Measurements from ENCODE around the gene FFAR3. TPM values are rescaled to one million over a fixed set of nuclear protein-coding genes. Genes with fewer than 3 reads are reported as not detected.

FFAR3 gene
- total and polyA plus RNA-seq, 2 of the 8 experiments (the other 6 are each of a cell fraction or from before 2014, with no cell fraction given), result not detected

GRCh38 chr19:35409191-35409590 lies 50.9 kb downstream of the FFAR3 start:
- Histone ChIP-seq H3K14ac (ENCODE audit: insufficient read length) (no peak overlapping the region), H4K91ac (replicated peaks; ENCODE audit: insufficient read length, low read length) (no peak overlapping the region), H4K8ac (ENCODE audit: extremely low read depth, insufficient read depth, low read length) (no peak overlapping the region), H3K79me1 (ENCODE audit: low read depth, low read length) (no peaks in the 10 kb centered on the region), H3K4me3 (ENCODE audit: extremely low read depth in 1 of 4, insufficient read depth in 2 of 4, low read depth in 3 of 4, low read length in 4 of 4) (no peak overlapping the region), H3K9ac (replicated peaks in 1 of 4; ENCODE audit: extremely low read depth in 1 of 4, low read depth in 3 of 4, low read length in 3 of 4) (no peak overlapping the region), H3K56ac (replicated peaks; ENCODE audit: insufficient read length, low read depth, low read length) (no peak overlapping the region), H3K27me3 (replicated peaks in 1 of 4; ENCODE audit: control insufficient read depth in 3 of 4, extremely low read depth in 1 of 4, insufficient read depth in 3 of 4, low read length in 3 of 4) (no peaks in the 10 kb centered on the region), H3K79me2 (ENCODE audit: control insufficient read depth in 1 of 2, insufficient read depth in 2 of 2, low read length in 2 of 2) (no peaks in the 10 kb centered on the region), H3K4me2 (ENCODE audit: insufficient read depth in 1 of 2, low read depth in 2 of 2, low read length in 2 of 2) (no peak overlapping the region), H3K4ac (replicated peaks; ENCODE audit: insufficient read length, low read depth, low read length) (no peak overlapping the region), H3K23ac (ENCODE audit: insufficient read length) (no peak overlapping the region), H3K36me3 (ENCODE audit: control insufficient read depth in 2 of 4, insufficient read depth in 4 of 4, low read length in 3 of 4) (no peaks in the 10 kb centered on the region), H2BK12ac (ENCODE audit: low read depth, low read length) (no peak overlapping the region), H4K5ac (ENCODE audit: insufficient read length, low read depth, low read length) (no peak overlapping the region), H3K9me3 (ENCODE audit: insufficient read depth in 2 of 2, low read depth in 1 of 2, low read length in 1 of 2) (no peaks in the 10 kb centered on the region), H2BK20ac (ENCODE audit: low read length) (no peak overlapping the region), H2BK15ac (ENCODE audit: low read length) (no peak overlapping the region), H4K20me1 (replicated peaks in 1 of 2; ENCODE audit: control insufficient read depth in 1 of 2, insufficient read depth in 2 of 2, low read length in 2 of 2) (no peaks in the 10 kb centered on the region), H3K4me1 (replicated peaks in 1 of 4; ENCODE audit: control insufficient read depth in 3 of 4, insufficient read depth in 4 of 4, low read length in 3 of 4) (no peaks in the 10 kb centered on the region), H2AK5ac (ENCODE audit: low read depth, low read length) (no peak overlapping the region), H3K18ac (ENCODE audit: extremely low read depth, low read length) (no peak overlapping the region), H3K23me2 (ENCODE audit: low read depth, low read length) (no peaks in the 10 kb centered on the region), H2AFZ (ENCODE audit: low read length) (no peak overlapping the region), H2BK120ac (replicated peaks; ENCODE audit: low read depth, low read length) (no peak overlapping the region), H3K27ac (ENCODE audit: low read depth, low read length) (no peak overlapping the region), H2BK5ac (ENCODE audit: low read depth, low read length) (no peak overlapping the region)
- FAIRE-seq, result no peak
- WGBS, 2 experiments (ENCODE audit: extremely low coverage in 1 of 2, insufficient coverage in 1 of 2, insufficient read length in 1 of 2, insufficient replicate concordance in 2 of 2, low coverage in 1 of 2, low lambda C conversion rate in 2 of 2, missing lambda C conversion rate in 1 of 2), result 83% methylated on average over 5 of the region's 5 CpGs; no CpG with 5 or more reads in 1 of the 2 experiments
- no peak for DNase-seq (ENCODE audit: low read depth in 1 of 2, low spot score in 2 of 2)
- TF ChIP-seq E2F6 (IDR thresholded peaks at IDR 0.05), result no peak
- ChIA-PET CTCF (ENCODE audit: partially characterized antibody) (interaction anchor here (0.6 to 1.6 kb wide), 2 partner anchors 9 to 96 kb away, joined by 3 read pairs; no protein-coding TSS in a partner anchor), POLR2A (ENCODE audit: partially characterized antibody) (interaction anchor here (1.1 kb wide), 1 partner anchor 18 kb away, joined by 3 read pairs; no protein-coding TSS in a partner anchor)

Small RNA genes within 50 kb of the gene (microRNA-seq; reads per million reads assigned to microRNA genes)
- 0 reads per million in 2 experiments for gene MIR5196 (ENCODE audit: borderline microRNAs expressed in 2 of 2, borderline number of aligned reads in 2 of 2, borderline replicate concordance in 1 of 2)

Other genes with a start within 250 kb of the FFAR3 start
- gene FXYD3, start 242.6 kb upstream of the FFAR3 start, total RNA-seq (2021; fragmentation: NEBNext Ultra II Directional; extraction: Animal tissue kit (Norgen Biotek cat#: 25700)), result 0.86 TPM in 1 of 2 replicates, not detected in the other
- 0.09 and 0.33 TPM in 2 replicates for gene FXYD3, start 242.6 kb upstream of the FFAR3 start, polyA plus RNA-seq (2011; rRNA removed)
- gene LGI4, start 223.4 kb upstream of the FFAR3 start, total RNA-seq (2021; fragmentation: NEBNext Ultra II Directional; extraction: Animal tissue kit (Norgen Biotek cat#: 25700)), result 2.0 and 2.9 TPM in 2 replicates
- 8.2 and 9.4 TPM in 2 replicates for gene LGI4, start 223.4 kb upstream of the FFAR3 start, polyA plus RNA-seq (2011; rRNA removed)
- gene FXYD1, start 219.6 kb upstream of the FFAR3 start, total RNA-seq (2021; fragmentation: NEBNext Ultra II Directional; extraction: Animal tissue kit (Norgen Biotek cat#: 25700)), result 8.1 and 10.3 TPM in 2 replicates
- 1.6 and 3.3 TPM in 2 replicates for gene FXYD1, start 219.6 kb upstream of the FFAR3 start, polyA plus RNA-seq (2011; rRNA removed)
- gene FXYD7, start 215.2 kb upstream of the FFAR3 start, total RNA-seq (2021; fragmentation: NEBNext Ultra II Directional; extraction: Animal tissue kit (Norgen Biotek cat#: 25700)), result 14.3 and 15.4 TPM in 2 replicates
- 12.1 and 17.5 TPM in 2 replicates for gene FXYD7, start 215.2 kb upstream of the FFAR3 start, polyA plus RNA-seq (2011; rRNA removed)
- gene FXYD5, start 203.7 kb upstream of the FFAR3 start, total RNA-seq (2021; fragmentation: NEBNext Ultra II Directional; extraction: Animal tissue kit (Norgen Biotek cat#: 25700)), result 99.0 and 104 TPM in 2 replicates
- gene FXYD5, start 203.7 kb upstream of the FFAR3 start, polyA plus RNA-seq (2011; rRNA removed), result 167 and 191 TPM in 2 replicates
- gene FAM187B, start 129.7 kb upstream of the FFAR3 start, total RNA-seq (2021; fragmentation: NEBNext Ultra II Directional; extraction: Animal tissue kit (Norgen Biotek cat#: 25700)), result not detected in 2 replicates
- 0.09 TPM in 1 of 2 replicates, not detected in the other for gene FAM187B, start 129.7 kb upstream of the FFAR3 start, polyA plus RNA-seq (2011; rRNA removed)
- gene LSR, start 109.5 kb upstream of the FFAR3 start, total RNA-seq (2021; fragmentation: NEBNext Ultra II Directional; extraction: Animal tissue kit (Norgen Biotek cat#: 25700)), result 159 and 166 TPM in 2 replicates
- gene LSR, start 109.5 kb upstream of the FFAR3 start, polyA plus RNA-seq (2011; rRNA removed), result 186 and 296 TPM in 2 replicates
- gene USF2, start 89.5 kb upstream of the FFAR3 start, total RNA-seq (2021; fragmentation: NEBNext Ultra II Directional; extraction: Animal tissue kit (Norgen Biotek cat#: 25700)), result 109 and 113 TPM in 2 replicates
- gene USF2, start 89.5 kb upstream of the FFAR3 start, polyA plus RNA-seq (2011; rRNA removed), result 74.1 and 119 TPM in 2 replicates
- gene HAMP, start 75.9 kb upstream of the FFAR3 start, total RNA-seq (2021; fragmentation: NEBNext Ultra II Directional; extraction: Animal tissue kit (Norgen Biotek cat#: 25700)), result not detected in 2 replicates
- 0.06 and 0.08 TPM in 2 replicates for gene HAMP, start 75.9 kb upstream of the FFAR3 start, polyA plus RNA-seq (2011; rRNA removed)
- gene MAG, start 66.3 kb upstream of the FFAR3 start, total RNA-seq (2021; fragmentation: NEBNext Ultra II Directional; extraction: Animal tissue kit (Norgen Biotek cat#: 25700)), result 0.46 and 1.3 TPM in 2 replicates
- gene MAG, start 66.3 kb upstream of the FFAR3 start, polyA plus RNA-seq (2011; rRNA removed), result 0.20 and 0.72 TPM in 2 replicates
- gene CD22, start 29.3 kb upstream of the FFAR3 start, total RNA-seq (2021; fragmentation: NEBNext Ultra II Directional; extraction: Animal tissue kit (Norgen Biotek cat#: 25700)), result 0.54 and 0.60 TPM in 2 replicates
- gene CD22, start 29.3 kb upstream of the FFAR3 start, polyA plus RNA-seq (2011; rRNA removed), result 0.06 and 0.42 TPM in 2 replicates
- not detected in 2 replicates for gene FFAR1, start 10.6 kb upstream of the FFAR3 start, total RNA-seq (2021; fragmentation: NEBNext Ultra II Directional; extraction: Animal tissue kit (Norgen Biotek cat#: 25700))
- gene FFAR1, start 10.6 kb upstream of the FFAR3 start, polyA plus RNA-seq (2011; rRNA removed), result not detected in 2 replicates
- not detected in 2 replicates for gene GPR42, start 12.6 kb downstream of the FFAR3 start, total RNA-seq (2021; fragmentation: NEBNext Ultra II Directional; extraction: Animal tissue kit (Norgen Biotek cat#: 25700))
- gene GPR42, start 12.6 kb downstream of the FFAR3 start, polyA plus RNA-seq (2011; rRNA removed), result not detected in 2 replicates
- not detected in 2 replicates for gene FFAR2, start 89.8 kb downstream of the FFAR3 start, total RNA-seq (2021; fragmentation: NEBNext Ultra II Directional; extraction: Animal tissue kit (Norgen Biotek cat#: 25700))
- gene FFAR2, start 89.8 kb downstream of the FFAR3 start, polyA plus RNA-seq (2011; rRNA removed), result not detected in 2 replicates
- gene KRTDAP, start 132.0 kb downstream of the FFAR3 start, total RNA-seq (2021; fragmentation: NEBNext Ultra II Directional; extraction: Animal tissue kit (Norgen Biotek cat#: 25700)), result 0.69 and 1.0 TPM in 2 replicates
- 0.88 and 1.1 TPM in 2 replicates for gene KRTDAP, start 132.0 kb downstream of the FFAR3 start, polyA plus RNA-seq (2011; rRNA removed)
- gene DMKN, start 155.2 kb downstream of the FFAR3 start, total RNA-seq (2021; fragmentation: NEBNext Ultra II Directional; extraction: Animal tissue kit (Norgen Biotek cat#: 25700)), result 286 and 290 TPM in 2 replicates
- 330 and 379 TPM in 2 replicates for gene DMKN, start 155.2 kb downstream of the FFAR3 start, polyA plus RNA-seq (2011; rRNA removed)
- not detected in 2 replicates for gene SBSN, start 169.9 kb downstream of the FFAR3 start, total RNA-seq (2021; fragmentation: NEBNext Ultra II Directional; extraction: Animal tissue kit (Norgen Biotek cat#: 25700))
- gene SBSN, start 169.9 kb downstream of the FFAR3 start, polyA plus RNA-seq (2011; rRNA removed), result not detected in 2 replicates
- not detected in 2 replicates for gene GAPDHS, start 175.0 kb downstream of the FFAR3 start, total RNA-seq (2021; fragmentation: NEBNext Ultra II Directional; extraction: Animal tissue kit (Norgen Biotek cat#: 25700))
- gene GAPDHS, start 175.0 kb downstream of the FFAR3 start, polyA plus RNA-seq (2011; rRNA removed), result 0.26 and 0.47 TPM in 2 replicates
- 157 and 159 TPM in 2 replicates for gene TMEM147, start 187.2 kb downstream of the FFAR3 start, total RNA-seq (2021; fragmentation: NEBNext Ultra II Directional; extraction: Animal tissue kit (Norgen Biotek cat#: 25700))
- gene TMEM147, start 187.2 kb downstream of the FFAR3 start, polyA plus RNA-seq (2011; rRNA removed), result 372 and 418 TPM in 2 replicates
- 0.31 and 0.50 TPM in 2 replicates for gene ATP4A, start 205.2 kb downstream of the FFAR3 start, total RNA-seq (2021; fragmentation: NEBNext Ultra II Directional; extraction: Animal tissue kit (Norgen Biotek cat#: 25700))
- gene ATP4A, start 205.2 kb downstream of the FFAR3 start, polyA plus RNA-seq (2011; rRNA removed), result 1.2 and 1.4 TPM in 2 replicates
- not detected in 2 replicates for gene PMIS2, start 227.7 kb downstream of the FFAR3 start, total RNA-seq (2021; fragmentation: NEBNext Ultra II Directional; extraction: Animal tissue kit (Norgen Biotek cat#: 25700))
- gene PMIS2, start 227.7 kb downstream of the FFAR3 start, polyA plus RNA-seq (2011; rRNA removed), result 0.25 TPM in 1 of 2 replicates, not detected in the other

Data from H1 (cell line).